T follicular helper cell (primary cell): Measurements from ENCODE around the gene CD40.
"Not testable (repeated sequence)": the region's sequence is repeated elsewhere in the genome, so short reads cannot be mapped to it uniquely, and the experiment has no call there.

Experiments
- DNase-seq: peaks from one replicate; pipeline ENCODE4 v3.0.0-alpha.2; 2020; ENCODE audit warnings: low read depth

CD40 gene

GRCh38 chr20:46093531-46093930 is 24.6 kb upstream of the CD40 start:
- no peak for DNase-seq

- DNase-seq: no peak
These were observed 18.4 kb upstream of the CD40 start for GRCh38 chr20:46099491-46100287.

- DNase-seq: not testable (repeated sequence)
These were observed 17.7 kb upstream of the CD40 start for GRCh38 chr20:46100444-46100843.

GRCh38 chr20:46100988-46101387 is 17.1 kb upstream of the CD40 start:
- no peak for DNase-seq

GRCh38 chr20:46101957-46102356 is 16.2 kb upstream of the CD40 start:
- DNase-seq: no peak

GRCh38 chr20:46102940-46103339 is 15.2 kb upstream of the CD40 start:
- no peak for DNase-seq

- no peak for DNase-seq
These were observed 13.9 kb upstream of the CD40 start for GRCh38 chr20:46104262-46104661.

- no peak for DNase-seq
These were observed 11.1 kb upstream of the CD40 start for GRCh38 chr20:46107061-46107460.

GRCh38 chr20:46108435-46108841 is 9.7 kb upstream of the CD40 start:
- no peak for DNase-seq

GRCh38 chr20:46108976-46109375 is 9.1 kb upstream of the CD40 start:
- no peak for DNase-seq

GRCh38 chr20:46111028-46111835 is 6.9 kb upstream of the CD40 start:
- no peak for DNase-seq

GRCh38 chr20:46111836-46112212 is 6.3 kb upstream of the CD40 start:
- DNase-seq: no peak

- no peak for DNase-seq
These were observed 5.5 kb upstream of the CD40 start for GRCh38 chr20:46112430-46113112.

- no peak for DNase-seq
These were observed 5.0 kb upstream of the CD40 start for GRCh38 chr20:46113113-46113470.

GRCh38 chr20:46114449-46114848 is 3.7 kb upstream of the CD40 start:
- DNase-seq: no peak

GRCh38 chr20:46118481-46119020 is 437 bp downstream of the CD40 start:
- no peak for DNase-seq

GRCh38 chr20:46119028-46119546 is 973 bp downstream of the CD40 start:
- DNase-seq: no peak

GRCh38 chr20:46119547-46119946 is 1.4 kb downstream of the CD40 start:
- no peak for DNase-seq

- DNase-seq: no peak
These were observed 2.0 kb downstream of the CD40 start for GRCh38 chr20:46120136-46120535.

GRCh38 chr20:46121184-46121930 is 3.2 kb downstream of the CD40 start:
- no peak for DNase-seq

- no peak for DNase-seq
These were observed 4.0 kb downstream of the CD40 start for GRCh38 chr20:46122071-46122470.
